HepG2 (cell line): ENCODE data around the gene PIM3. TPM values are rescaled to one million over a fixed set of nuclear protein-coding genes. Genes with fewer than 3 reads are reported as not detected.
A peak's percentile ranks its signal among the peaks of the same experiment; 100 is the strongest.

Source experiments
- ATF1 ChIP-seq: IDR thresholded peaks from 2 replicates; pipeline ENCODE4 v1.6.1; 2016; ENCODE audit warnings: mild to moderate bottlenecking, control low read depth
- CHD2 ChIP-seq: IDR thresholded peaks from 2 replicates; pipeline ENCODE4 v1.6.1; 2011; ENCODE audit warnings: low read depth, low read length, improper control_type of control experiment
- DMAP1 ChIP-seq: IDR thresholded peaks from 2 replicates; pipeline ENCODE4 v1.6.1; 2016
- KDM2A ChIP-seq: sonication (generic); formaldehyde crosslinking; IDR thresholded peaks from 2 replicates; pipeline ENCODE4 v1.4.0; 2020; ENCODE audit warnings: low read depth, missing genetic modification reagents, borderline replicate concordance
- MAZ ChIP-seq, 2 experiments: sonication (generic) in 1 of 2; formaldehyde crosslinking in 1 of 2; IDR thresholded peaks; 2 replicates each; pipeline versions ENCODE4 v1.5.0 to v1.6.1; 2012 to 2020; ENCODE audit warnings: low read depth in 2 of 2, mild to moderate bottlenecking in 2 of 2, borderline replicate concordance in 1 of 2, improper control_type of control experiment in 1 of 2, low read length in 1 of 2, missing genetic modification reagents in 1 of 2, moderate library complexity in 1 of 2
- PAF1 ChIP-seq: IDR thresholded peaks from 2 replicates; pipeline ENCODE4 v1.6.1; 2016; ENCODE audit warnings: missing genetic modification reagents, missing compliant biosample characterization
- POLR2A ChIP-seq, 2 experiments: IDR thresholded peaks; 2 replicates each; pipeline ENCODE4 v1.6.1; 2011; ENCODE audit warnings: low read depth in 2 of 2, low read length in 2 of 2, mild to moderate bottlenecking in 1 of 2, moderate library complexity in 1 of 2; ENCODE audit not compliant: insufficient read depth in 1 of 2
- POLR2AphosphoS2 ChIP-seq: IDR thresholded peaks from 2 replicates; pipeline ENCODE4 v1.6.1; 2011; ENCODE audit warnings: low read depth, low read length, improper control_type of control experiment
- RBM22 ChIP-seq: fragments of 200-400 bp; formaldehyde crosslinking; optimal IDR thresholded peaks from 2 replicates; pipeline ENCODE3; 2017; ENCODE audit warnings: mild to moderate bottlenecking, low read length, moderate library complexity
- SSRP1 ChIP-seq: IDR thresholded peaks from 2 replicates; pipeline ENCODE4 v1.6.1; 2016; ENCODE audit warnings: control low read depth
- ZNF18 ChIP-seq: sonication (generic); formaldehyde crosslinking; IDR thresholded peaks from 2 replicates; pipeline ENCODE4 v1.8.0; 2022; ENCODE audit warnings: mild to moderate bottlenecking, missing genetic modification reagents; ENCODE audit not compliant: insufficient replicate concordance
- ZNF337 ChIP-seq: sonication (generic); formaldehyde crosslinking; IDR thresholded peaks from 2 replicates; pipeline ENCODE4 v1.5.1; 2020; ENCODE audit warnings: missing genetic modification reagents, low read depth, mild to moderate bottlenecking, borderline replicate concordance
- ZNF501 ChIP-seq: sonication (generic); formaldehyde crosslinking; IDR thresholded peaks from 2 replicates; pipeline ENCODE4 v1.5.1; 2020; ENCODE audit warnings: mild to moderate bottlenecking, moderate library complexity, missing genetic modification reagents
- ZNF710 ChIP-seq: sonication (generic); formaldehyde crosslinking; IDR thresholded peaks from 2 replicates; pipeline ENCODE4 v1.5.0; 2020; ENCODE audit warnings: mild to moderate bottlenecking, missing genetic modification reagents, borderline replicate concordance
- ZNF761 ChIP-seq: sonication (generic); formaldehyde crosslinking; conservative IDR thresholded peaks from 2 replicates; pipeline ENCODE4 v1.4.0; 2020; ENCODE audit warnings: mild to moderate bottlenecking, missing genetic modification reagents
- polyA plus RNA-seq, 8 experiments: library from polyadenylated mRNA; depleted of rRNA in 3 of 8; stranded (reverse) in 7 of 8; unstranded in 1 of 8; fragments of >200 nt; fragmentation: Illumina TruSeq in 4 of 8; extraction: Trizol in 4 of 8; gene quantifications; 2 replicates each; pipeline versions ENCODE4 v1.2.1 to v1.2.3, GENCODE V29; 2011 to 2016; ENCODE audit warnings: low read depth in 4 of 8, missing spikeins in 1 of 8, mixed read lengths in 1 of 8; ENCODE audit not compliant: insufficient read depth in 1 of 8
- total RNA-seq, 5 experiments: library from RNA; depleted of rRNA; stranded (reverse); fragments of >200 nt; fragmentation: Illumina TruSeq; extraction: Trizol; gene quantifications; 2 replicates each; pipeline ENCODE4 v1.2.3, GENCODE V29; 2016; ENCODE audit warnings: low read depth in 1 of 5
- TF ChIP-seq, protein P1 (sequence below): sonication (generic); formaldehyde crosslinking; IDR thresholded peaks from 2 replicates; pipeline ENCODE4 v1.4.0; 2020; ENCODE audit warnings: missing genetic modification reagents

The PIM3 gene
- total and polyA plus RNA-seq, 2 of the 13 experiments (the other 11 are each of a cell fraction or from before 2014, with no cell fraction given), result 21.6 to 31.2 TPM

DNA sequence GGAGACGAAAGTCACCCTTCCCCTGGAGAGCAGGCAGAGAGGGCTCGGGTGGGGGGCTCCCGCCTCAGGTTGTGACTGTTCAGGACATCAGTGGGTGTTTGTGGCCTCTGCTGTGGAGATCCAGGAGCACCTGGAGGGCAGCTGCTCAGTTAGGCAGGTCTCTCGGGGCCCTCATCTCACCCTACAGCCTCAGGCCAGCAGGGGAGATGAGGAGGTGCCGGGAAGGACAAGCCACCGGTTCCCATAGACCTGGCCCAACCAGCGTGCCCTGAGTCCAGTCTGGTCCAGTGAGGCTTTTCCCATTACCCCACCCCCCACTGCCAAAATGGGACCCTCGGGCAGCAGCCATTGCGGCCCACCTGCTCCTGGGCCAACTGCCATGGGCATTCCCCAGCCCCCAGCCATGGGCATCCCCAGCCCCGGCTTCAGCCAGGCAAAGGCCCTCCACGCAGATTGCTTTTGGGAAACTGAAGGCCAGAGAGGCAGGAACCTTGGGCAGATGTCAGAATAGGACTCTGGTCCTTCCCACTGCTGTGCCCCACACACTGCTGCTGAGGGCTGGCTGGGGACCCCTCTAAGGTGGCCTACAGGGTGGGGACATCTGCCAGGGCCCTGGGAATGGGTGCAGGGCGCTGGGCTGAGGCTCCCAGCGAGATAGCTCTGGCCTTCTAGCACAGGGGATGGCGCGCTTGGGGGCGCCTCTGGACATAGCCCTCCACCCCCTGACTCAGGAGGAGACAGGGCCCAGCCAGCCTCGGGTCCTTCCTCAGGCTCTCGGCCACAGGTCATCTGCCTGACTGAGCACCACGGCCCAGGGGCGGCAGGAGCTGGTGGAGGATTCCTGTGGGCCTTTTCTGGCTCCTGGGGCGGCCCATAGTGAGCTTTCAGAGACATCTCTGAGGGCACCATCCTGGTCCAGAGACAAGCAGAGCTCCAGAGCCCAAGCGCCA is 4.8 kb downstream of the PIM3 start (continued):
- TF ChIP-seq, protein P1, sequence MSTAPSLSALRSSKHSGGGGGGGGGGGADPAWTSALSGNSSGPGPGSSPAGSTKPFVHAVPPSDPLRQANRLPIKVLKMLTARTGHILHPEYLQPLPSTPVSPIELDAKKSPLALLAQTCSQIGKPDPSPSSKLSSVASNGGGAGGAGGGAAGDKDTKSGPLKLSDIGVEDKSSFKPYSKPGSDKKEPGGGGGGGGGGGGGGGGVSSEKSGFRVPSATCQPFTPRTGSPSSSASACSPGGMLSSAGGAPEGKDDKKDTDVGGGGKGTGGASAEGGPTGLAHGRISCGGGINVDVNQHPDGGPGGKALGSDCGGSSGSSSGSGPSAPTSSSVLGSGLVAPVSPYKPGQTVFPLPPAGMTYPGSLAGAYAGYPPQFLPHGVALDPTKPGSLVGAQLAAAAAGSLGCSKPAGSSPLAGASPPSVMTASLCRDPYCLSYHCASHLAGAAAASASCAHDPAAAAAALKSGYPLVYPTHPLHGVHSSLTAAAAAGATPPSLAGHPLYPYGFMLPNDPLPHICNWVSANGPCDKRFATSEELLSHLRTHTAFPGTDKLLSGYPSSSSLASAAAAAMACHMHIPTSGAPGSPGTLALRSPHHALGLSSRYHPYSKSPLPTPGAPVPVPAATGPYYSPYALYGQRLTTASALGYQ (CRISPR knock-in tag), result no peak
- TF ChIP-seq ZNF501 (CRISPR knock-in tag) (peak; percentile 34; the same call in 1 of the 2 replicates), ATF1 (CRISPR knock-in tag) (no peak), POLR2A (IDR thresholded peaks at IDR 0.05; ENCODE audit: insufficient read depth in 1 of 2, low read depth in 2 of 2, low read length in 2 of 2) (peak in 1 of 2 experiments; percentile 47; a peak in 1 of 4 replicates), DMAP1 (CRISPR knock-in tag) (no peak), SSRP1 (CRISPR knock-in tag) (0 out of 2 replicates have a peak, but pooled peaks have one; percentile 15), ZNF710 (0 out of 2 replicates have a peak, but pooled peaks have one; percentile 23), MAZ (IDR thresholded peaks at IDR 0.05; ENCODE audit: borderline replicate concordance, low read depth, low read length) (no peak), MAZ (CRISPR knock-in tag; IDR thresholded peaks at IDR 0.05; ENCODE audit: low read depth) (no peak), PAF1 (CRISPR knock-in tag) (peak; percentile 19; the same call in 1 of the 2 replicates), CHD2 (no peak), ZNF18 (peak; percentile 64), ZNF337 (CRISPR knock-in tag) (no peak), RBM22 (peak; percentile 6), POLR2AphosphoS2 (peak; percentile 25; the same call in 1 of the 2 replicates), ZNF761 (0 out of 2 replicates have a peak, but pooled peaks have one; percentile 38), KDM2A (CRISPR knock-in tag) (peak; percentile 35; the same call in 1 of the 2 replicates)
